Measurements from ENCODE around the gene ATP6V0B.

Gene ATP6V0B

GRCh38 chr1:43946236-43947060 is 28.3 kb upstream of the ATP6V0B start, which contains the start of gene IPO13:
TSS of gene IPO13 (plus strand) at chr1:43946950. CDS start at chr1:43947601, 651 bp downstream.
- DNase-seq (ENCODE audit: low spot score) = peak; percentile 97

GRCh38 chr1:43947061-43947873 is 27.5 kb upstream of the ATP6V0B start:
- no peak for DNase-seq (ENCODE audit: low spot score)

GRCh38 chr1:43947874-43948437 is 26.8 kb upstream of the ATP6V0B start:
- DNase-seq (ENCODE audit: low spot score) = no peak

GRCh38 chr1:43949678-43950077 is 25.1 kb upstream of the ATP6V0B start:
- no peak for DNase-seq (ENCODE audit: low spot score)

DNA sequence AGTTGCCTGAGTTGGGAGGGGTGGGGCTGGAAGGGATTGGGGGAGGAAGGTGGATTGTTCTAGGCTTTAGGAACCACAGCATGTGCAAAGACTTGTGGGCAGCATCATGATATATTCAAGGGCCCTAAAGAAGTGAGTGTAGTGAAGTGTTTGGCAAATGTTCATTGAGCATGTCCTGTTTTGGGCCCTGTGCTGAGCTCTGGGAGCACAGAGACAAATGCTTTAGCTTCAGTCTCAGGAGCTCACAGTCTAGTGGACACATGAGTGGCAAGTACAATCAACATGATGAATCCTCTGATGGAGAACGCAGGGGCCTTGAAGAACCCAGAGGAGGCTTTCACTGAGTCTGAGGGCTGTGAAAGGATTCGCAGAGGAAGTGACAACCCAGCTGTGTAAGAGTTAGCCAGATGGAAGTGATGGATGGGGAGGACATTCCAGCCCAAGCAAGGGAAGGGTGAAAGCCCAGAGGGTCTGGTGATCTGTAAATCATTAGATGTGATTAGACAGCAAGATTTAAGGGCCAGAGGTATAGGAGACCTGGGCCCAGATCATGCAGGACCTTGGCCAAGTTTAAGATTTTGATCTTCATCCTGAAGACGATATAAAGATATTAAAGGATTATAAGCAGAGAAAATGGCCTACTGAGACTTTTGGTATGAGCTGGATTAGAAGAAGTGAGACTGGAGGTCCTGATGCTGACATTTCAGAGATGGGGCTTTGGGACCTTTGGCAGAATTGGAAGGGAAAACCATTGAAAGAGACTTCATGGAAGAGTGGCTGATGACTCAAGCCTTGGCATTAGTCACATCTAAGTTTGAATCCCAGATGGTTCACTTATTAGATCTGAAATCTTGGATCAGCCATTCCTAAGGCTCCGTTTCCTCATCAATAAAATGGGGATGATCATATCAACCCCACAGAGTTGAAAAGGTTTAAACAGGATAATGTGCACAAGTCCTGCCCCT is 23.5 kb upstream of the ATP6V0B start:
- DNase-seq (ENCODE audit: low spot score) = no peak

DNA sequence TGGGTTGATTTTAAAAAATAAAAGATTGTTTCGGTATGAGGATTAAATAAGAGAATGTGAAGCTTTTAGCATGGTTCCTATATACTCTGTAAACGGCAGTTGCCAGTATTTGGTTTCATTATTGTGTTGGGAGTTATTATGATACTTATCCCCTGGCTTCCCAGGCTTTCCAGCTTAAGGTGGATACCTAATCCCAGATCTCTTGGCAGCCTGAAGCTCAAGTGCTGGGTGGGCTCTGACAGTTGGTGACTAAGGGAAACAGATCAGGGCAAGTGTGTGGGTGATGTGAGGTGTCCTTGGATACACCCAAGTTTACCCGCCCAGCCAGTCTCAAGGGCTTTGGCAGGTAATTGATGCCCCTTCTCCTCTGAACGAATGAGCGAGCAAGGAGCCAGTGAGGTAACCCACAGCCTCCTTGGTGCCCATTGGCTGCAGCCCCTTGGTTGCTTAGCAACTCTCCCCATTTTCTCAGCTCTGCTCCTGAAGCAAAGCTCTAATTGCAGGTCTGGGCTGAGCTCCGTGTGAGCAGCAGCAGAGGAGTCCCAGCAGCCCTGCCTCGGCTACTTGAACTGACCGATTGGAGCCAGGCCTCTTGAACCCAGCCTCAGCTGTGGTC is 21.9 kb upstream of the ATP6V0B start:
- DNase-seq (ENCODE audit: low spot score) = no peak

- no peak for DNase-seq (ENCODE audit: low spot score)
These were observed 21.4 kb upstream of the ATP6V0B start for GRCh38 chr1:43953361-43953760.

DNA sequence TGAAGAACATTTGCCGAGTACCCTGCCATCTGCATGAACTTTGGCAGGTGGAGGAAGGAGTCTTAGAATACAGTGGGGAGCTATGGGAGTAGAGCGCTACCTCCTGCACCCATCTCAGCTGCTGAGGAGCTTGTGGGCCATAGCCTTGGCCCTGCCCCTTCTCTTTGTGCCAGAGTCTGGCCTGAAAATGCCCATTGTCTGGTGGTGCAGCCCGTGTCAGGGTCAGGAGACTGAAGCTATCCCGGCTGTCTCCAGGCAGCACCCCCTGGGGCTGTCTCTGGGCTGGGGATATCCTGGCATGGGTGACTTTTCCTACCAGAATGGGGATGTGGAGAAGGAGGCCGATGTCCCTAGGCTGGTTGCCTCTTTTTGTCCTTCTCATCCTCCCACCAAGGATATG is 20.7 kb upstream of the ATP6V0B start:
- DNase-seq (ENCODE audit: low spot score) = no peak

- no peak for DNase-seq (ENCODE audit: low spot score)
These were observed 18.5 kb upstream of the ATP6V0B start for GRCh38 chr1:43956234-43956633.

GRCh38 chr1:43957407-43958040 is 17.2 kb upstream of the ATP6V0B start:
- no peak for DNase-seq (ENCODE audit: low spot score)

DNA sequence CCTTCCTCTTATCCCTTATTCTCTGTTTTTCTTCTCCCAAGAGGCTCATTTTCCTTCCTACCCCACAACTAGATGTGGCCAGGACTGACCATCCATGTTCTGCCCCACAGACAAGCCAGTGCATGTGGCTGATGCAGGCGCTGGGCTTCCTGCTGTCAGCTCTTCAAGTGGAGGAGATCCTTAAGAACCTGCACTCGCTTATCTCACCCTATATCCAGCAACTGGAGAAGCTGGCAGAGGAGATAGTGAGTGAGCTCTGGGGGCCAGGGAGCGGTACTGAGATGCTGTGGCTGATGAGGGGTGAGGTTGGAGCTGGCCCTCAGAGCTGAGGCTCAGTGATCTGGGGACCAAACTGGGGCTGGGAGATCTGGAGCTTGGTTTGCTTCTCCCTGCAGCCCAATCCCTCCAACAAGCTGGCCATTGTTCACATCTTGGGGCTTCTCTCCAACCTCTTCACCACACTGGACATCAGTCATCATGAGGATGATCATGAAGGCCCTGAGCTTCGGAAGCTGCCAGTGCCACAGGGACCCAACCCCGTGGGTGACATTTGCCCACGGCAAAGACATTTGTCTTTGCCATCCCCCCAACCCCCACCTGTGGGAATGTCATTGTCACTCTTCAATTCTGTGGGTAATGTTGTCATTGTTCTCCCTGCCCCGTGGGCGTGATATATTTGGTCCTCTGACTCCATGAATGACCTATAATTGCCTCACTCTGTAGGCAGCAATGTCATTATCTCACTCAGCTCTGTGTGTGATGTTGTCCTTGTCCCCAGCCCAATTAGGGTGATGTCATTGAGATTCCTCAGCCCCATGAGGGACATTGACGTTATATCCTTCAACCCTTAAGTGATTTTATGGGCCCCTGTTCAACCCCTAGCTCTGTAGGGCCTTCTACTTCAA is 16.2 kb upstream of the ATP6V0B start:
- DNase-seq (ENCODE audit: low spot score) = no peak

DNA sequence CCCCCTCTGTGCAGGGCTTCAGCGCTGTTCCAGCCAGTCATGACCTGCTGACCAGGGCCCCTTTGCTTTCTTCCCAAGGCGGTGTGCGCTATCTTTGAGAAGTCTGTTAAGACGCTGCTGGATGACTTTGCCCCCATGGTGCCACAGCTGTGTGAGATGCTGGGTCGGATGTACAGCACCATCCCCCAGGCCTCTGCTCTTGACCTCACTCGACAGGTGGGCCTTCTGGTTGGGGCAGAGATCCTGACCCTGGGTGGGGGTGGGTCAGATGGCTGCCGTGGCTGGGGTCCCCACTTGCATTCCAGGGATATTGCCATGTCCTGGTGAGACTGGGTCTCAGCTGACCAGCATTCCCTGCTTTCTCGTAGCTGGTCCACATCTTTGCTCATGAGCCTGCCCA is 14.0 kb upstream of the ATP6V0B start:
- DNase-seq (ENCODE audit: low spot score) = no peak

DNA sequence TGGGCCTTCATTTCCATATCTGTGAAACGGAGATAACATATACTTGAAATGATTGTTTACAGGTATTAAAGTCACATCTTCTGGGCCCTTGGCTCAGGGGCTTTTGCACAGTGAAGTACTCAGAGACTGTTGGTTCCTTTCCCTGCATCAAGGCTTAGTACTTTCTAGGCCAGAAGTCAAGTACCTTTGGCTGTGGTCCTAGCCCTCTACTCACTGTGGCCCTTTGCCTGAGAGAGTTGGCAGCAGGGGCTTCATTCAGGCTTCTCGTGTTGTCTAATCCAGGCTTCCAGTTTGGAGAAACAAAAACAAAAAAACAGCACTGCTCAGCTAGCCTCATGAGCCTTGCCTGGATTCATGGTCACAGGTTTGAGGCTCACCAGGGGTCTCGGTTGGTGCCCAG is 13.1 kb upstream of the ATP6V0B start:
- DNase-seq (ENCODE audit: low spot score) = no peak

DNA sequence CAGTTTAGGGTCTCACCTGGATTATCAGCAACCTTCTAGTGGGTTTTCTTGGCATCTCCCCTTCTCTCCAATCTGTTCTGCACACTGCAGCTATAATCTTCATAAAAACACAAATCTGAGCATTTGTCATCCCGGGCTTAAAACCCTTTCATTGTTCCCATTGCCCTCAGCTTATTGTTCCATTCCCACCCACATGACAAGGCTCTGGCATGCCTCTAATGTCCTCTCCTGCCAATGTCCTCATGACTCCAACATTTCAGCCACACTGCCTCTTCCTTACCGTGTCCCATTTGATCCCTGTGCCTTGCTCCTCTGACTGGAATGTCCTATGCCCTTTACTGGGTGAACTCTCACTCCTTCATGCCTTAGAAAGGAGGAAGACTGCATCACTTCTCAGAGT is 12.4 kb upstream of the ATP6V0B start:
- no peak for DNase-seq (ENCODE audit: low spot score)

GRCh38 chr1:43963006-43963405 is 11.8 kb upstream of the ATP6V0B start:
- DNase-seq (ENCODE audit: low spot score) = no peak

GRCh38 chr1:43963890-43964289 is 10.9 kb upstream of the ATP6V0B start:
- DNase-seq (ENCODE audit: low spot score) = no peak

- DNase-seq (ENCODE audit: low spot score) = no peak
These were observed 9.4 kb upstream of the ATP6V0B start for GRCh38 chr1:43965316-43965715.

DNA sequence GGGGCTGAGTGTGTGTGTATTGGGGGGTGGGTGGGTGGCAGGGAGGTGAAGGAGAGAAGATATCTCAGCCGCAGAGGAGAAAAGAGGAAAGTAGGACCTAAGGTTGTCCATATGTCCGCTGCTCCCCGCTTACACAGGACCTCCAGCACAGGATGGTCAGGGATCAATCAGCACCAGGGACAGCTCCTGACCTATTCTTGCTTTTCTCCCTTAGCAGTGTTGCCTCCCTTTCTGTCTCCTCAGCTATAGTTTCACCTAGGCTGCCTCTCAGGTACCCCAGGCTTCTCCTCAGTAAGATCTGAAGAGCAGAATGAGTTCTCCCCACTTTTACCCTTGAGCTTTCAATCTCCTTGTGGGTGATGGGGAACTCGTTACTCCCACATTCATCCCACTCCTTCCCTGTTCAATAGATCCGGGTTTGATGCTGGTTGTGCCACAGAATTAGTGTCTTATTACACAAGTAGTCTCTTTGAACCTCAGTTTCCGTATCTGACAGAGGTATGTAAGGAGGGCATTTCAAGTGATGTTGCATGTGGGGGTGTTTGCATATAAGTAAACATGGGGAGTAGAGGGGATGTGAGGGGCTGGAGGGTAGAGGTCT is 6.3 kb upstream of the ATP6V0B start:
- DNase-seq (ENCODE audit: low spot score) = no peak

DNA sequence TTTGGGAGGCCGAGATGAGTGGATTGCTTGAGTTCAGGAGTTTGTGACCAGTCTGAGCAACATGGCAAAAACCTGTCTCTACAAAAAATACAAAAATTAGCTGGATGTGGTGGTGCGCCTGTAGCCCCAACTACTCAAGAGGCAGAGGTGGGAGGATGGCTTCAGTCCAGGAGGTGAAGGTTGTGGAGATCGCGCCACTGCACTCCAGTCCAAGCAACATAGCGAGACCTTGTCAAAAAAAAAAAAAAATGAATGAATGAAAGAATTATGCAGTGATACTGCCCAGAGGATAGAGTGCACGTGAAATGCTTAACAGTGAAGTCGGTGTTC is 5.4 kb upstream of the ATP6V0B start:
- DNase-seq (ENCODE audit: low spot score) = no peak
